B cell (primary cell): ENCODE data around the gene FOXN1. TPM values are rescaled to one million over a fixed set of nuclear protein-coding genes. Genes with fewer than 3 reads are reported as not detected.

Source experiments
- ATAC-seq: fragments of 200-7000 bp; cut with Tn5 transposase; one replicate; pipeline ENCODE4 v1.10.0; 2021; ENCODE audit warnings: low read depth, mild to moderate bottlenecking, moderate number of reproducible peaks, moderate library complexity
- CTCF ChIA-PET: fragments of 350-600 bp; sonication (Branson Sonifier 250); formaldehyde crosslinking; loops from one replicate; lab custom pipeline; 2021; ENCODE audit warnings: antibody characterized with exemption, inconsistent platforms; lab: Charles Lee
- POLR2A ChIA-PET: fragments of 350-600 bp; sonication (Branson Sonifier 250); formaldehyde crosslinking; loops from one replicate; lab custom pipeline; 2021; ENCODE audit warnings: antibody characterized with exemption; lab: Charles Lee
- DNase-seq: peaks from one replicate; pipeline ENCODE4 v3.0.0; 2013
- H2AFZ ChIP-seq: 2 replicates; pipeline ENCODE4 v1.6.1; 2012; ENCODE audit warnings: mild to moderate bottlenecking, low read depth, low read length; ENCODE audit not compliant: insufficient read depth, poor library complexity, severe bottlenecking
- H3K27ac ChIP-seq, 2 donors: 1 replicate in 1 of 2; 2 replicates in 1 of 2; pipeline ENCODE4 v1.5.1; 2012 to 2013; ENCODE audit warnings: low read length in 2 of 2, mild to moderate bottlenecking in 2 of 2, moderate library complexity in 1 of 2
- H3K27me3 ChIP-seq, 4 experiments: fragments of 200-600 bp in 1 of 4; sonication (generic) in 1 of 4; replicated peaks in 1 of 4; 1 replicate in 2 of 4; 2 replicates in 2 of 4; pipeline versions ENCODE4 v1.6.1 to v1.7.0; 2013 to 2016; ENCODE audit warnings: low read length in 3 of 4, mild to moderate bottlenecking in 2 of 4, mixed read lengths in 1 of 4, moderate library complexity in 1 of 4; ENCODE audit not compliant: insufficient read depth in 4 of 4, control insufficient read depth in 3 of 4; ENCODE audit errors: control extremely low read depth in 1 of 4
- H3K36me3 ChIP-seq, 2 experiments: replicated peaks in 1 of 2; 1 replicate in 1 of 2; 2 replicates in 1 of 2; pipeline versions ENCODE4 v1.6.1 to v1.7.1; 2013; ENCODE audit warnings: low read length in 1 of 2; ENCODE audit not compliant: insufficient read depth in 2 of 2, control insufficient read depth in 1 of 2; ENCODE audit errors: control extremely low read depth in 1 of 2, extremely low read depth in 1 of 2
- H3K4me1 ChIP-seq, 2 donors: fragments of 200-600 bp in 1 of 2; sonication (generic) in 1 of 2; 1 replicate in 1 of 2; 2 replicates in 1 of 2; pipeline versions ENCODE4 v1.5.1 to v1.6.1; 2013 to 2017; ENCODE audit warnings: low read length in 2 of 2; ENCODE audit not compliant: control insufficient read depth in 2 of 2, insufficient read depth in 2 of 2
- H3K4me2 ChIP-seq: replicated peaks from 2 replicates; pipeline ENCODE3; 2012; ENCODE audit warnings: mild to moderate bottlenecking, low read depth, low read length; ENCODE audit not compliant: poor library complexity, severe bottlenecking
- H3K4me3 ChIP-seq, 5 experiments: fragments of 200-600 bp in 1 of 5; sonication (generic) in 1 of 5; 1 replicate in 3 of 5; 2 replicates in 2 of 5; pipeline versions ENCODE4 v1.5.1 to v1.7.0; 2011 to 2016; ENCODE audit warnings: low read length in 4 of 5, mild to moderate bottlenecking in 4 of 5, low read depth in 2 of 5, control low read depth in 1 of 5, moderate library complexity in 1 of 5; ENCODE audit not compliant: insufficient read depth in 1 of 5; ENCODE audit errors: control extremely low read depth in 1 of 5, extremely low read depth in 1 of 5
- H3K79me2 ChIP-seq: fragments of 200-600 bp; sonication (generic); one replicate; pipeline ENCODE4 v1.6.0; 2016; ENCODE audit warnings: low read length; ENCODE audit not compliant: control insufficient read depth, insufficient read depth
- H3K9ac ChIP-seq: fragments of 200-600 bp; sonication (generic); 2 replicates; pipeline ENCODE4 v1.6.1; 2017; ENCODE audit warnings: mild to moderate bottlenecking, low read length, moderate library complexity
- H3K9me3 ChIP-seq, 3 donors: one replicate each; pipeline versions ENCODE4 v1.6.1 to v1.7.1; 2013; ENCODE audit warnings: low read length in 2 of 3; ENCODE audit not compliant: control insufficient read depth in 2 of 3, insufficient read depth in 1 of 3; ENCODE audit errors: control extremely low read depth in 1 of 3
- H4K20me1 ChIP-seq: 2 replicates; pipeline ENCODE4 v1.6.0; 2012; ENCODE audit warnings: mild to moderate bottlenecking, low read length; ENCODE audit not compliant: insufficient read depth, control insufficient read depth, poor library complexity, severe bottlenecking
- H3K27ac Mint-ChIP-seq: one replicate; pipeline ENCODE4 v1.8.0; 2021; ENCODE audit warnings: mixed read lengths
- H3K27me3 Mint-ChIP-seq: one replicate; pipeline ENCODE4 v1.8.0; 2021; ENCODE audit warnings: mixed read lengths
- H3K4me1 Mint-ChIP-seq: one replicate; pipeline ENCODE4 v1.8.0; 2021; ENCODE audit warnings: mixed read lengths
- H3K4me3 Mint-ChIP-seq: one replicate; pipeline ENCODE4 v1.8.0; 2021; ENCODE audit warnings: mixed read lengths
- H3K9me3 Mint-ChIP-seq: one replicate; pipeline ENCODE4 v1.8.0; 2022; ENCODE audit warnings: mixed read lengths; ENCODE audit not compliant: insufficient read depth
- EZH2 ChIP-seq: IDR thresholded peaks from 2 replicates; pipeline ENCODE4 v1.6.1; 2012; ENCODE audit warnings: borderline replicate concordance, low read depth, mild to moderate bottlenecking, moderate library complexity, low read length; ENCODE audit not compliant: insufficient read depth, poor library complexity, severe bottlenecking
- WGBS: methylation state at CpG from one replicate; pipeline ENCODE4 v1.1.5; 2013; ENCODE audit warnings: missing lambda C conversion rate; ENCODE audit not compliant: insufficient coverage; 5-methylcytosine and 5-hydroxymethylcytosine counted together
- intact Hi-C: fragments of 100-400 bp; cut with micrococcal nuclease; formaldehyde crosslinking; loops from one replicate; pipeline ENCODE4 v1.10.0; 2022
- polyA plus RNA-seq: library from polyadenylated mRNA; depleted of rRNA; stranded (reverse); fragments of >200 nt; gene quantifications from 2 replicates; pipeline ENCODE4 v1.2.3, GENCODE V29; 2012
- total RNA-seq, 2 donors: library from RNA; stranded (reverse); fragments of 120-200 nt in 1 of 2; gene quantifications; 1 replicate in 1 of 2; 2 replicates in 1 of 2; pipeline versions ENCODE4 v1.2.3 to v1.2.4, GENCODE V29; 2013 to 2022
- TF ChIP-seq, protein P1 (sequence below): fragments of 200-600 bp; IDR thresholded peaks from one replicate; pipeline ENCODE4 v1.8.0; 2022; ENCODE audit warnings: antibody characterized with exemption, mild to moderate bottlenecking

The FOXN1 gene
- total and polyA plus RNA-seq, 2 donors (not counting 1 experiment from before 2014, with no cell fraction given) = not detected

DNA sequence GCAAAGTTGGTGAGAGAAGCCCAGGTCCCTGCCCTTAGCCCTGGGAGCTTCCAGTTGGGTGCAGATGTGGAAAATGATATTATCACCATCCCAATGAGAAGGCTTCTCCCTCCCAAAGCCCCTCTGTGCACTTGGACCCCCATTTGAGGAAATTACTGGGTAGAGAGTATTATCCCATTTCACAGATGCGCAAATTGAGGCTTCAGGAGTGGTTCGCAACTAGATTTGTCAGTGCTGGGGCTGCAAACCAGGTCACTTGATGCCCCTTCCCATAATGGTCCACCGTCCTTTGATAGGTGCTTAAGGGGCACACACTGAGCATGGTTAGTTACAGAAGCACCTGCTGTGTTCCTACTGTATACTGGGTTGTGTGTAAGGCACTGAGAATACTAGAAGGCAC is 14.3 kb upstream of the FOXN1 start:
- Histone ChIP-seq H3K9ac (no peak overlapping the region), H3K27ac (no peak overlapping the region), H3K36me3 (no peaks in the 10 kb centered on the region), H4K20me1 (no peaks in the 10 kb centered on the region), H2AFZ (no peak overlapping the region), H3K9me3 (no peaks in the 10 kb centered on the region), H3K79me2 (no peaks in the 10 kb centered on the region), H3K4me3 (no peak overlapping the region), H3K4me1 (peaks cover 0 to 11% of the 10 kb centered on the region in 2 donors), H3K27me3 (no peaks in the 10 kb centered on the region), H3K4me2 (no peak overlapping the region)
- intact Hi-C loops = no loop called here
- Mint-ChIP-seq H3K4me3 (no peak overlapping the region), H3K27ac (no peak overlapping the region), H3K4me1 (peaks cover 11% of the 10 kb centered on the region), H3K27me3 (no peaks in the 10 kb centered on the region), H3K9me3 (no peaks in the 10 kb centered on the region)
- CTCF ChIA-PET = interaction anchor here (0.9 to 15.2 kb wide), 4 partner anchors 20 to 124 kb away, joined by 3 to 220 read pairs (median 4); partner anchors contain the start of gene RSKR
- no peak for DNase-seq
- TF ChIP-seq, protein P1, sequence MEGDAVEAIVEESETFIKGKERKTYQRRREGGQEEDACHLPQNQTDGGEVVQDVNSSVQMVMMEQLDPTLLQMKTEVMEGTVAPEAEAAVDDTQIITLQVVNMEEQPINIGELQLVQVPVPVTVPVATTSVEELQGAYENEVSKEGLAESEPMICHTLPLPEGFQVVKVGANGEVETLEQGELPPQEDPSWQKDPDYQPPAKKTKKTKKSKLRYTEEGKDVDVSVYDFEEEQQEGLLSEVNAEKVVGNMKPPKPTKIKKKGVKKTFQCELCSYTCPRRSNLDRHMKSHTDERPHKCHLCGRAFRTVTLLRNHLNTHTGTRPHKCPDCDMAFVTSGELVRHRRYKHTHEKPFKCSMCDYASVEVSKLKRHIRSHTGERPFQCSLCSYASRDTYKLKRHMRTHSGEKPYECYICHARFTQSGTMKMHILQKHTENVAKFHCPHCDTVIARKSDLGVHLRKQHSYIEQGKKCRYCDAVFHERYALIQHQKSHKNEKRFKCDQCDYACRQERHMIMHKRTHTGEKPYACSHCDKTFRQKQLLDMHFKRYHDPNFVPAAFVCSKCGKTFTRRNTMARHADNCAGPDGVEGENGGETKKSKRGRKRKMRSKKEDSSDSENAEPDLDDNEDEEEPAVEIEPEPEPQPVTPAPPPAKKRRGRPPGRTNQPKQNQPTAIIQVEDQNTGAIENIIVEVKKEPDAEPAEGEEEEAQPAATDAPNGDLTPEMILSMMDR = no peak
- no peak for TF ChIP-seq EZH2
- 95% methylated on average over 3 of the region's 3 CpGs for WGBS
- POLR2A ChIA-PET = no interaction called here
- no peak for ATAC-seq

DNA sequence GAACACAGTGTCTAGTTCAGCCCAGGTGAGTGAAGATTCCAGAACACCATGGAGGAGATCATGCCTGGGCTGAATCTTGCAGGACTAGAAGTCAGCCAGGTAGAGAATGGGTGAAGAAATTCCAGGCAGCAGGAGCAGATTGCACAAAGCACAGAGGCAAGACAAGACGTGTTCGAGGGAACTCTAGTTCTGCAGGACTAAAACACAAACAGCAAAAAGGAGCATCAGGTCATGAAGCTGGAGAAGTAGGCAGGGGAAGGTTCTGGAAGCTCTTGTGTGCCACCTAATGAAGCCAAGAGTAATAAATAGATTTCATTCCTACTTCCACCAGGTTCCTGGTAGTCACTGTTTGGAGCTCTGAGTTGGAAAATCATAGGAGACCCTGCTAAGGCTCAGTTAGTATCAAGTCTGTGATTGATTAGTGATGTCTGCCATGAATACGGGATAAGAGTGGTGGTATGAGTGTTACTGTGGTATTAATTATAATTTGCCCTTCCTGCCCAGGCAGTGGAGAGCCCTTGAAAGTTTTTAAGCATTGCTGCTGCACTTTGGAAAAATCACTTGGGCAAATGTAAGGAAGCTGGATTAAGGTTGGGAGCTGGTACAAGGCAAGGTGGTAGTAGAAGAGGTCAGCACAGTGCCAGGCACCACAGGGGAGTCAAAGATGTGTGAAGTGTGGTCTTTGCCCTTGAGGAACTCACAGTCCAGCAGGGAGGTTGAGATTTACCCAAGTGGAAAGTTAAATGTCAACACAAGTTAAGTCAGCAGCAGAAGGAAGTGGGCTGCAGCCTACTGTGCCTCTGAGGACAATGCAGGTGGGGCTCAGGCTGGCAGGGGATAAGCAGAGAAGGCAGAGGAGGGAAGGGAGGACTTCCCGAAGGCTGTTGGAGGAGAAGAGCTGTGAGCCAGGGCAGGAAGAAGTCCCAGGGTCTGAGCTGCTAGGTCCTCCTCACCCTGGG is 13.5 kb upstream of the FOXN1 start:
- peak overlapping the region; percentile 57 for H3K27ac Mint-ChIP-seq
- H3K27me3 Mint-ChIP-seq = no peaks in the 10 kb centered on the region
- DNase-seq = no peak
- ChIA-PET POLR2A (no interaction called here), CTCF (interaction anchor here (0.7 to 15.2 kb wide), 9 partner anchors 19 to 123 kb away, joined by 3 to 220 read pairs (median 4); partner anchors contain the start of gene RSKR)
- no peaks in the 10 kb centered on the region for H3K9me3 Mint-ChIP-seq
- Histone ChIP-seq H3K27ac (no peak overlapping the region), H2AFZ (no peak overlapping the region), H3K4me2 (no peak overlapping the region), H3K4me1 (peaks cover 0 to 11% of the 10 kb centered on the region in 2 donors), H4K20me1 (no peaks in the 10 kb centered on the region), H3K9ac (no peak overlapping the region), H3K36me3 (no peaks in the 10 kb centered on the region), H3K9me3 (no peaks in the 10 kb centered on the region), H3K4me3 (no peak overlapping the region), H3K27me3 (no peaks in the 10 kb centered on the region), H3K79me2 (no peaks in the 10 kb centered on the region)
- ATAC-seq = peak; percentile 37
- WGBS = 56% methylated on average over 4 of the region's 4 CpGs
- intact Hi-C loops = no loop called here
- H3K4me1 Mint-ChIP-seq = peaks cover 11% of the 10 kb centered on the region
- no peak overlapping the region for H3K4me3 Mint-ChIP-seq
- TF ChIP-seq EZH2 = no peak
- TF ChIP-seq, protein P1 = no peak
